NCI-H1436 (cell line): ENCODE measurements around the gene PML.

Source experiments
- DNase-seq: peaks from one replicate; lab custom pipeline; 2025; lab: John Stamatoyannopoulos, UW

PML gene

DNA sequence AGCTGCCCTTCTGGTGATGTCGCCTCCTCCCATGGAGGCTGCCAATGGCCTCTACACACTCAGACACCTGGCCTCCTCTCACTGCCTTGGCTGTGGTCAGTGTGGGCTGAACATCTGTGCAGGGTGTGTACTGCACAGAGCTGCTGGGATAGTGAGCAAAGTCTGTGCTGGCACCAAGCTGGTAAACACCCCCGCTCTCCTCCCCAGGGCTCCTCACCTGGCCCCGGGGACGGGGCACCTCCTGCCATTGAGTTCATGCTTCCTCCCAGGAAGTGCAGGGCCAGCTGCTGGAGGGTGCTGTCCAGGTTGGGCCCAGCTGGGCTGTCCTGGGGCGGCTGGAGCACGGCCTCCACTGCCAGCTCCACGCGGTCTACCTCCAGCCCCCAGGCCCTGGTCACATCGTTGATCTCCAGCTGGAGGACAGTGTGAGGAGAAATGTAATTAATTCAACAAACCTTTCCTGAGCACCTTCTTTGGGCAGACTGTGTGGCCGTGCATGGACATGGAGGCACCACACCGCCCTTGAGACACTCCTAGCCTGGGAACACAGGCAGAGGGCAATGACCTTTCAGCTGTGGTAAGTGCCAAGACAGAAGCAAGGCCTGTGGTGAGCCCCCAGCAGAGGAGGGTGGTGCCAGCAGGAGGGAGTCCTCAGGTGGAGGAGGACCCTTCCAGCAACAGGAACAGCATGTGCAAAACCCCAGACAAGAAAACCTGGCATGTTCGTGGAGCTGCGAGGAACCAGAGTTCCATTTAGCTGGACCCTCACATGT lies 9.2 kb upstream of the PML start:
- DNase-seq: no peak

DNA sequence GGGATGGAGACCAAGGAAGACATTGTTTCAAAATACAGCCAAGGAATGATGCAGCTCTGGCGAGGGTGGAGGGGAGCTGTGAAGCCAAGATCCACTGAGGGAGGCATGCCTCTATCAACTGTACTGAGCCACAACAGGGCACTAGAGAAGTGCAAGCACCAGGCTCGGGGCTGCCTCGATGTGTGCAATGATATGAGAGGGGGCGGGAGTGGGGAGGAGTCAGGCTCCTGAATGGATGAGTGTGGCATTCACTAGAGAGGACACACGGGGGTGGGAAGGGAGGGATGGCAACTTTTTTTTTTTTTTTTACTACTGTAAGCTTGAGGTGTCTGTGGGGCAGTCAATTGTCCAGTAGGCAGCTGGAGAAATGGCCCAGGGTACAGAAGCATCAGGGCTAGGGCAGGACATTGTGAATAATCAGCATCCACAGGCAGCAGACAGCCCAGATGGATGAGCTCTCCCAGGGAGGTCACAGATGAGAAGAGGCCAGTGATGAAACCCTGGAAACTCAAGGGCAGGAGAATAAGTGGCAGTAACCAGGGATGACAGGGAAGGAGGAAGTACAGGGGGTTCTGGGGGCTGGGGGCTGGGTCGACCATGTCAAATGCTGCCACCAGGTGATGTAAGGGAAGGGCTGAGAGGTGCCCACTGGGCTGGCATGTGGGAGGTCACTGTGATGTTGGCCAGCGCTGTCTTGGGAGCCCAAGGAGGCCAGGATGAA lies 8.3 kb upstream of the PML start:
- no peak for DNase-seq

DNA sequence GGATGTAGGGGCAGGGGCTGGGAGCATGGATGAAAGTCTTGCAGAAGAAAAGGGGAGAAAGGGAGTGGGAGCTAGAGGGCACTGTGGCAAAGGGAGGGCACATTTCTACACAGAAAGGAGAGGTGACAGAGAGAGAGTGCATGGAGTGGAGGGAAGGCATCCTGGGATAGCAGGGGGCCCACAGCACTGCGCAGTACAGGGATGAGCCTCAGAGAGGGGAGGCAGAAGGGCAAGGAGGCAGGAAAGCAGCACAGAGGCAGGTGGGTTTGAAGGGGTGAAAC lies 7.8 kb upstream of the PML start:
- no peak for DNase-seq

DNA sequence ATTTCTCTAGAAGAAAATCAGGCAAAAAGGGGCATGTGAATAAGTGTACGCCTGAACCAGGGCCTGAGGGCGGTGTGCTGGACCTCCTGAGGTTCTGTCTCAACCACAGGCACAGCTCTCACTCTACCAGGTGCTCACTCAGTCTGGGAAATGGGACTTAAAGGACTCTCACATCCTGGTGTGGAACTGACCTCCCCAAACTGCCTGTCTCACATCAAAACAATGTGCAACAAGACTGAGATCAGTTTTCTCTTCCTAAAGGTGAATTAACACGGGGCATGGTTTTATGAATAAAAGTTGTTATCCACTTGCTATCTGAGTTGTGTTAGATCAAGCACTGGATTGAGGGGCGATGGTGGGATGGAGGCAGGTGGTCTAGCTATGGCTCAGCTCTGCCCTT lies 7.3 kb upstream of the PML start:
- DNase-seq: no peak

DNA sequence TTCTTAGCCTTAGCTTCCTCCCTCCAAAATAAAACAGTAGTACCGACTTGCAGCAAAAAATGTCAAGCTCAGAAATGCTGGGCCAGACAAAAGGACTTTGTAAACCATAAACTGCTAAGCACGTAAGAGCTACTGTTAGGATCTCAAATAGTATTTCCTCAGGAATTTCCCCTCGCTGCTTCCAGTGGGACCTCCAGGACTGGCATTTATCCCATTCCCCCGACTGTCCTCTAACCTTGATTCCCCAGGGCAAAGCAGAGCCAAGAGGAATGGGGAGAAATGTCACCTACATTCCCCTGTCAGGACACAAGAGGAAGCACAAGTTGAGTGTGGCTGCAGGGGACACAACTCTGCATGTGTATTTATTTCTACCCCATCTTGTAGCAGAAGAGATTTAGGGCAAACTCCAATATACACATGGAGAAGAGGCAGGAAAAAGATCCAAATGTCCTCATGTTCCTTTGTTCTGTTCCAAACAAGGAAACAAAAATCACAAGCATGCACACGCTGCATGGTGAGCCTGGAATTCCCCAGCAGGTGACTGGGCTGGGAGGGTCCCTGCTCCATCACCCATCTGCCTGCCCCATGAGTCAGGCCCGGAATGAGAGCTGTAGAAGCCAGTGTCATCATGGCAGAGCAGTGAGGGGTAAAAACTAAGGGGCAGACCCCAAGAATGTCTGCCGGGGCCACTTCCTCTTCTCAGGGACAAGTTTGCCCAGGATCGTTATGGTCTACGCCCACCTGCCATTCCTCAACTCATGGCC lies 6.7 kb upstream of the PML start:
- no peak for DNase-seq

DNA sequence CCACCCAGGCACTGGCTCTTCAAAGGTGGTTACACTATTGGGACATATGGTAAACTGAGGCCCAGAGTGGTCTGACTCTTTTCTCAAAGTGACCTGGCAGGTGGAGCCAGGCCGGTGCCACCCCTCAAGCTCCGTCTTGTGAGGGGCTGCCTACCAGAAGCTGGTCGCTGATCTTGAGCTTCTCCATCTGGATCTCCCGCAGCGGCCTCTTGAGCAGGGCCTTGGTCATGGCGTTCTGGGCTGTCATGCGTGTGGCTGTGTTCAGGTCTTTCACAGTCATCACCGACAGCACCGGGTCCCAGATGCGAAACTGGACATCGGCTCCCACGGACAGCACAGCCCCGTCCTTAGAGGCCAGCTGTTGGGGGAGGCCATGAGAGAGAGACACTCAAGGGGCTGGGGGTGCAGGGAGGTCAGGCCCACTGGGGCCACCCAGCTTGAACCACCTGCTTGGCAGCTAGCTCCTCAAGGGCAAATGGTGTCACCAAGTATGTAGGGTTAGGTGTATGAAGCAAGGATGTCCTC lies 6.0 kb upstream of the PML start:
- DNase-seq: no peak

DNA sequence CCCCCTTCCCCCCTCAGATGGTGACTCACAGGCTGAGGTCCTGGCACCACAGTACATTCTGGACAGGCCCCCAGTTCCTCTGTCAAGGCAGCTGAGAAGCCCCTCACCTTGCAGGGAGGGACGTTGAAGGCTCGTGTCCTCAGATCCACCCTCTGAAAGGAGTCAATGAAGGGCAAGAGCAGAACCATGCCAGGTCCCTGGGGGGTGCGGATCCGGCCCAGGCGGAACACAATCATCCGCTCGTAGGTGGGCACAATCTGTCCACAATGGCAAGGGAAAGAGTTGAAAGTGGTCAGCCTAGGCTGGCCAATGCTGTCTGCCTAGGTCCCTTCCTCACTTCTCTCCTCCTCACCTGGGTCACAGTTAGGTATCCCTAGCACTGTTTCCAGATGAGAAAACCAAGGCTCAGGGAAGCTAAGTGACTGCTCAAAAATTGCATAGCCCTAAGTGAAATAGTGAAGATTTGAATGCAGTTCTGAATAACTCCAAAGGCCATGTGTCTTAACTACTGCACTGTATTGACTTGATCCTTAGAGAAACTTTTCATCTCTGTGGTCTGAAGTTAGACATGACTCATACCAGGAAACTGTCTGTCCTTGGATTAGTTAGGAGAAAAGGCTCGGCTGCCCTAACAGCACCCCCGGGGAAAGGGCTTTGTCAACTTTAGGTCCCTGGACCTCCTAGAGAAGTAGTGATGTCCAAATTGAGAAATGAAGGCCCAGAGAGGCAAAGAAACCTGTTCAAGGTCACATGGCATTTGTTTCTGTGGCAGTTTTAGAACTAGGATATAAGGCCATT lies 5.3 kb upstream of the PML start:
- no peak for DNase-seq

DNA sequence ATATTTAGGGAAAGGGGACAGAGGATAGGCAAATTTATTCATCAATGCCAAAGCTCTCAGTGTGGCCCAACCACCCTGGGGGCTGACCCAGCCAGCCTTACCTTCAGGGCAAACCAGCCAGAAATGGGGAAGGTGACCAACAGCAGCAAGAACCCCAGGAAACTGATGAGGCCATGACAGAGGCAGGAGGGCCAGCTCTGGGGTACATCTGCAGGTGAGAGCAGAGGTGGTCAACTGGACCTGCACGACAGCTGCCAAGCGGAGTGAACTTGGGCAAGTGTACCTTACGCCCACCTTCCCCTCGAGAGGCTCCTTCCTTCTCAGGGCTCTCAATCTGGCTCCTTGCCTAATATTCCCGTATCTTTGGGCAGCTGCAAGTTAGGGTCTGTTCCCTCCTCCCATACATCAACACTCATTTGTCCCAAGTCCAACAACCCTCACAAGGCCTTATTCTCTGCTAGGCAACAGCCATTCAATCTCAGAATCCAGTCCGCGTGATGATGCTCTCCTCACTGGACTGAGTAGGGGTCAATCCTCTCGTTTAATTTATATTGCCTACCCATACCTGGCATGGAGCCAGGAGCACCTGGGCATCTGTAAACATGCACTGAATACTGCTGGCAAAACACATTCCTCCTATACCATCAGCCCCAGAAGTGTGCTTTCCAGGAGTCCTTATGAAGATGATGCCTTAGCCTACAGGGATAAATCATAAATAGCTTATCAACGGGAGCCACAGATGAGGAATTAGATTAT lies 4.1 kb upstream of the PML start:
- no peak for DNase-seq

DNA sequence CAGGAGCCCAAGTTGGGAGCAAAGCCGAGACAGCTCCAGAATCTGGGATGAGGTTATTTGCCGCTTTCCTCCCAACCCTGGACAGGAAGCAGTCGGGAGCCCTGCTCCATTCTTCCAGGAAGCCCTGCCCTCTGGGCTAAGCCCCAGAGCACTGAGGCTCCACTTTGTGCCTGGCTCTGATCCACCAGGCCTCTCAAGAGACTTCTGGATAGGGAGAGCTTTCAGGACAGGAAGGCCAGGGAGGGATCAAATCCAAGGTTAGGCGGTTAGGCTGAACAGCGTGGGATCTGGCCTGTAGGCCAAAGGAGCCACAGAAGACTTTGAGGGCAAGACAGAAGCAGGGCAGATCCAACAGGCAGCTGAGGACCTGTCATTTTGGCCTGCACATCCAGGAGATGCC lies 3.3 kb upstream of the PML start:
- DNase-seq: no peak

DNA sequence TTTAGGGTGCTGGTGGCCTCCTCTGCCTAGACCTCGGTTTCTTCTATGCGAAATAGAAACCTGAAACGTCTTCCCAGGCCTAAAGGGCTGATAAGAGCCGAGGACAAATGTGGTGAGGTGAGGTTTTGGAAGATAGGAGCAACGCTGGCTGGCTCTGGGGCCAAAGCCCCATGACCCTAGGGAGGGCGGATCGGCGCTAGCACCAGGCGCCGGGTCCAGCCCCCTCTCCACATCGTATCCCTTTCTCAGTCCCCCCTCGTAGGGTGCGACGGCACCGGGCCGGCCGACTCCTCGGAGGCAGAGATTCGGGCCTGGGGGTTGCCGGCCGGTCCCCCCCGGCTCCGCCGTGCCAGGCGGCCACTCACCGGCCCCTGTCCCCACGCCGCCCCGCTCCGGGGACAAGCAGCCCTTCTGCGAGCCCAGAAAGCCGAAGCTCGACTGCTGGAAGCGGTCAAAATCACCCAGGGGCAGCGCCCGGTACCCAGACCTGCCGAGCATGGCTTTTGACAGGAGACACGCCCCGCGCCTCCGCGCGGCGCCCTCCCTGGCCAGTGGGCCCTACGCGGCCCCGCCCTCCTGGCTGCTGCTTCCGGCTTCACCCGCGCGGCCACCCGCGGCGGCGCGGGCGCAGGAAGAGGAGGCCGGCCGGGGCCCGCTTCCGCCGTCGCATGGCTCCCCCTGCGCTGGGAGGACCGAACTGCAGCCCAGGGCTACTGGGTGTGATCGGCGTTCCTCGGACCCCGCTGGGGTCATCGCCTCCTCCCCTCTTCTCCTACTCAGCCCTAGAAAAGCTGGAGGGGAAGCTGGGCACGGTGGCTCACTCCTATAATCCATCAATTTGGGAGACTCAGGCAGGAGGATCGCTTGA lies 2.6 kb upstream of the PML start, which contains the start of gene STOML1:
TSS of gene STOML1 (minus strand) at position 570 of the 868 bp plus-strand sequence. CDS start at position 498, 72 bp downstream.
- DNase-seq: peak; percentile 87

DNA sequence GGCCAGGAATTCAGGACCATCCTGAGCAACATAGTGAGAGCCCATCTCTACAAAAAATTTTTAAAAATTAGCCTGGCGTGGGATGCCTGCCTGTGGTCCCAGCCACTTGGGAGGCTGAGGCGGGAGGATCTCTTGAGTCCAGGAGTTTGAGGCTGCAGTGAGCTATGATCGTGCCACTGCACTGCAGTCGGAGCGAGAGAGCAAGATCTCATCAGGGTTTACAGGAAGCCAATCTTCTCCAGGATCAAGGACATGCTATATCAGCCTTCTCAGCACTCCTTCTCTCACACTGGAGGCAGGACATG lies 2.0 kb upstream of the PML start:
- no peak for DNase-seq

DNA sequence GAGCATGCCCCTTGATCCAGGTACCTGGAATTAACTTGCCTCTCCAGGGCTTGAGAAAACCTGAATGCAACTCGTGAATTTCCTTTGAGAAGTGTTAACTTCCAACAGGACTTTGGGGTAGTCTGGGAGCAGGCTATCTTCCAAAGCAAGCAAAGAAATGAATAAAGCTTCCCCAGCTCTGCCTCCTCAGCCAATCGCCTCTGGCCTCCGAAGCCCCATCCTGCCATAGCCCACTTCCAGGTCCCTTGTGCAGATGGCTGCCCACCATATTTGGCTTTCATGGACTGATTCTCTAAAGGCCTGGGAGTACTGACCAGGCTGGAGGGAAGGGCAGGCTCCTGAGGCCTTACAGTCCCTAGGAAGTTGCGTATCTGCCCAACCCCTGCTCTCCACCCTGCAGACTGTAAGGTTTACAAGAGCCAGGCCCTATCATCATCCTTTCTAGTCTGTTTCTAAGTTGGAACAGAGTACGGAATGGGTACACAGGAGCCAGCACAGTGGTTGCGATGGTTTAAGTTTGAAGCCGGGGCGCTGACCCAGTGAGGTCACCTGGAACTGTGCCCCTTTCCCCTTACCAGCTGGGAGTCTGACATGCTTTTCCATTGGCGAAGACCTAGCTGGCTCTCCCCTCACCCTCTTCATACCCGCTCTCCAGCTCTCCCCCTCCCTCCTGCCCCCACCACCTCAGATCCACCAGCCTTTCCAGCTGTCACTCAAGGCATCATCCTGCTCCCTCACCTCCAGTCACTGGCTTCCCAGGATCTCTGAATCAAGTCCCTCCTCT lies 1.1 kb upstream of the PML start:
- no peak for DNase-seq

DNA sequence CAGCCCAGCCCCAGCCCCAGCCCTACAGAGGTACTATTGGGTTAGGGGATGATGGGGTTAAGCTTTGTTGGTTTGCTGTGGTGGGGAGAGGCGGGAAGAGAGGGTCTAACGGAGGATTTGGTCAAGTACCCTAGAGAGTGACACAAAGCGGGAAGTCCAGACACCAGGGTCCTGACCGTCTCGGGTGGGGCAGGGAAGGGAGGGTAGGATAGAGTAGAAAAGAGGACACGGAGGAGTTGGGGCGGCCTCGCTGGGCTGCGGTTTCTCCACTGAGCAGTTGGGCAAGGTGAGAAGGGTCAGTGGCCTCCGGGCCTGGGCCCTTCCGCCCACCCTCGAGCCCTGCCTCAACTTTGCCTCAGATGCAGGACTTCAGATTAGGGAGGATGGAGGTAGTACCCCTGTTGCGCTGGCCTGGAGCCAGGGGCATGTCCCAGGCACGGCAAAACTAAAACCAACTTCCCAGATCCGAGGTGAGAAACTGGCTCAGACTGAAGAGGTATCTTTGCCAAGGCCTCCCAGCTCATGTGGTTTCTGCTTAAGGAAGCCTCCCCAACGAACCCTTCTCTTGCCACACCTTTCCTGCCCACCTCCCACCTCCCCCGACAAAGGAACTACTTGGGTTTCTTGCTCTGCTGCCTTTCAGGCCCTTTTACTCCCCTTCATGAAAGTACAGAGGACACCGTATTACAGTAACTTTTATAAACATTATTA lies 551 bp downstream of the PML start:
- DNase-seq: no peak

DNA sequence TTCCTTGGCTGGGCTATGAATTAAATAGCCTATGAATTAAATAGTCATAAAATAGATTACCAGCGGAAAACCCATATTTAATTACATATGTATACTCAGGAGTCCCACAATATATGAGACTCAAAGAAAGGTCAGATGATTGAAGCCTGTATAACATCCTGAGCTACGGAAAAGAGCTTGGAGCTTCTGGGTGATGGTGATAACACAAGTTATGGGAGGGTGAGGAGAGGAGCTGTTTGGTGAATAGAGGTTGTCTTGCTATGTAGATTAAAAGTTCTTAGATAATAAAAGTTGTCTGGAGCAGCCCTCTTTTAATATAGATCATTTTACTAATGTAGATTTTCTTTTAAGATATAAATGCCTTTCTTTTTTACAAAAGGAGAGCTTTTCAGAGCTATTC lies 1.8 kb downstream of the PML start:
- DNase-seq: no peak

DNA sequence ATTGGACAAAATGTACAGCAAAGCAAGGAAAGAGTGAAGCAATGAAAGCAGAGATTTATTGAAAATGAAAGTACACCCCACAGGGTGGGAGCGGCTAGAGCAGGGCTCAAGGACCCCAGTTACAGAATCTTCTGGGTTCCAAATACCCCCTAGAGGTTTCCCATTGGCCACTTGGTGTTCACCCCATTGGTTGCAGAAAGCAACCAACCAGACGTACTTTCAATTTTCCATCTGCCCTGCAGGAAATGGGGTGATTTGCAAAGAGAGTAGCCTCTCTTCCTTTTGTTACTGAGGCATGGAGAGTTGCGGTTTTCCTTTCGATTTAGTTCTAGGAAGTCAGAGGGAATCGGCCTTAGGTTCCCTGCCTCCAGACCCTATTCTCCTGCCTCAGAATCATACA lies 2.4 kb downstream of the PML start:
- DNase-seq: no peak

DNA sequence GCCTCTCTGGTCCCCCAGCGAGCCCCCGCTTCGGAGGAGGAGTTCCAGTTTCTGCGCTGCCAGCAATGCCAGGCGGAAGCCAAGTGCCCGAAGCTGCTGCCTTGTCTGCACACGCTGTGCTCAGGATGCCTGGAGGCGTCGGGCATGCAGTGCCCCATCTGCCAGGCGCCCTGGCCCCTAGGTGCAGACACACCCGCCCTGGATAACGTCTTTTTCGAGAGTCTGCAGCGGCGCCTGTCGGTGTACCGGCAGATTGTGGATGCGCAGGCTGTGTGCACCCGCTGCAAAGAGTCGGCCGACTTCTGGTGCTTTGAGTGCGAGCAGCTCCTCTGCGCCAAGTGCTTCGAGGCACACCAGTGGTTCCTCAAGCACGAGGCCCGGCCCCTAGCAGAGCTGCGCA lies 3.5 kb downstream of the PML start:
- DNase-seq: no peak

DNA sequence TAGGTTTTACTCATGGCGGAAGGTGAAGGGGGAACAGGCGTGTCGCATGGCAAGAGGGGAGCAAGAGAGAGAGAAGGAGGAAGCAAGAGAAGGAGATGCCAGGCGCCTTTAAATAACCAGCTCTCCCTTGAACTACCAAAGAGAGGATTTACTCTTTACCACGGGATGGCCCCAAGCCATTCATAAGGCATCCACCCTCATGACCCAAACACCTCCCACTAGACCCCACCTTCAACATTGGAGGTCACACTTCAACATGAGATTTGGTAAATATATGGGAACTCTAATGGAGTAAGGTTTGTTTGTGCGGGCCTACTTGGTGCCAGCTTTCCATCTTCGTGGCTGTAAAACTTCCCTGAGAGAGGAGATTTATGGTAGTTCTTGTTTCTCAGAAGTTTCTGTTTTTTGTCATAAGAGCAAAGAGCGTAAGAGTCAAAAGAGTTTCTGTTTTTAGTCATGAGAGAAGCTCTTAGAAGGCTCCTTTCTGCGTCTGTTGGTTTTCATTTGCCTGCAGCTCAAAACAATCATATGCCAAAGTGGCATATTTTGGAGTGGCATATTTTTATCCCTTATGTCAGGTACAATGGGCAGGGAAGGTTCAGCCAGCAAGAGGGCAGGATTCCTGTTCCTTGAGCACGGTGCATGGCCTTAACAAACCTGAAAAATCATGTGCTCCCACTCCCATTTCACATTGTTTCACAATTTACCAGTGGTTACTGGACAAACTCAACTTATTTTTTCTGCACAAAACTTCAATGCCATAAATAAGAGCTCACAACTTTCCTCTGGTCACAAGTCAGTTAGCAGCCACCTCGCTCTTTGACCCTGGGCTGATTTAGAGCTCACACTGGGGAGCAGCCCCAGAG lies 12.5 kb downstream of the PML start:
- DNase-seq: no peak

DNA sequence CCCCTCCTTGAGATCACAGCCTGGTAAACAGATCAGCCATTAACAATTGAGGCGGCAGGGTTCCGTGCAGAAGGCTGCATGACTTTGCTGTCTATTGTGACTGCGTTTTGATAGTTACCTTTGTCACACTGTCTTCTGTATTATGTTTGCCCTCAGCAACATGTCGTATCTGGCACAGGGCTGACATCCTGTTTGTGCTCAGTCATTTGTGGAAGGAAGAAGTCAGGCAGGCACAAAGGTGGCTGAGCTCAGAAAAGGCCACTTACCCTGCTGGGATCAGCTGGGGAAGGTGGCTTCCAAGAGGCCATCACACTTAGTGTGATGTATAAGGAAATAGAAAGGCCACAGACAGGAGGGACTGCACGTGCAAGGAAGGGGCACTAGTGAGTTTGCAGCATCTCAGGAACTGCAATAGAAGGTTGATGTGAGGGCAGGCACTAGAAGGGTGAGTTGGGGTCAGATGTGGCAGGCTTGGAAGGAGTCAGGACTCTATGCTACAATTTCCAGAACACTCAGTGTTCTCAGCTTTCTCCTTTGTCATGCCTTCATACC lies 13.4 kb downstream of the PML start:
- no peak for DNase-seq
